NCI-H510A treated with DMSO at 0.1 percent for 48 hours (cell line): ENCODE data around the gene ARMC6.

Source experiments
- DNase-seq: peaks from one replicate; lab custom pipeline; 2025; lab: John Stamatoyannopoulos, UW

Gene ARMC6

DNA sequence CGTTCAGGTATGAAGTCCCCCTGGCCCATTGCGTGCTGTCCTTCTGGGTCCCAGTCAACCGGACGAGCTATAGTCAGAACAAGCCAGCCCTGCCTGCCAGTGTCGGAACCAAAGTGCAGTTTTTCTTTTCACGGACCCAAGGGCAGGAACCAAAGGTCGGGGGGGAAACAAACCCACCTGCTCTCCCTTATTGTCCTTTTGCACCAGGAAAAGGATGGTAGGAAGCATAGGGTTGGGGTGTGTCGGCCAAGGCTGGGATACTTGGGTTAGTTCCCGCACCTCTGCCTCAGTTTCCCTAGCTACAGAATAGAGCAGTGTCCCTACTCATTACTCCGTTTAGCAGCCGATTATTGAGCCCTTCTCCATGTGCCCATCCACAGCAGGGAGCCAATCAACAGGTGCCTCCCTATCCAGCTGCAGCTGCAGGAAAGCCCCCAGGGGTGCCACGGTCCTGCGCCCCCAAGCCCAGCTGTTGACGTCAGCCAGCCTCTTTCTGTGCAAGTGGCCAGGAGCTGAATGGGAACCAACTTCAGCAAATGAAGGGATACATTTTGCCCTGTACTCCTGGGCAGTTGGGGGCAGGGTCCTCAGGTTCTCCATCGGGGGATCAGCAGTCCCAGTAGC lies 21.0 kb downstream of the ARMC6 start:
- no peak for DNase-seq

GRCh38 chr19:19054939-19055440 lies 21.6 kb downstream of the ARMC6 start:
- DNase-seq, result no peak

GRCh38 chr19:19055701-19056100 lies 22.3 kb downstream of the ARMC6 start:
- no peak for DNase-seq

DNA sequence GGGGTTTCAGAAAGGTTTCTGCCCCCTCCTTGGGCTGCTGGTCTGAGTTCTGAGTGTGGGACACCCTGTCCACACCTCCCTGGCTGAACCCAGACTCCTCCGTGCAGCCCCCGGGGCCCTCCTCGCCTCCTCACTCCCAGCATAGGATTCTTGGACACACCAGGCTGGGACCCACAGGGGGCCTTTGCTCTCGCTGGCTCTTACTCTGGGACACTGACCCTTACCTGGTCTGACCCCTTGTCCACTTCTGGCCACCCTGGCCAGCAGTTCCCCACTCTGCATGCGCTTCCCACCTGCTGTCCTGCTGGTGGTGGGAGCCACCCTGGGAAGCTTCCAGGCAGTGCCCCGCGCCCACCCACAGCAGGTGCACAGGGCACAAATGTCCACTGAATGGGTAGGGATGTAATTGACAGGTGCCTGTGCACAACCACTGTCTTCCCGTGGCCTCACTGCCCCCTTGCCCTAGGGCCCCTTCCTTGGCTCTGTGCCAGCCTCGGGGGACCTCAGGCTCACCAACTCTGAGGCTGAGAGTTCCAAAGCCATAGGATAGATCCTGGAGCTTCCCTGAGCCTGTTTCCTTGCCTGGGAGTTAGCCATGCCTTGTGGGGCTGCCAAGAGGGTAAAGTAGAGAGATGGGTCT lies 23.4 kb downstream of the ARMC6 start:
- no peak for DNase-seq

DNA sequence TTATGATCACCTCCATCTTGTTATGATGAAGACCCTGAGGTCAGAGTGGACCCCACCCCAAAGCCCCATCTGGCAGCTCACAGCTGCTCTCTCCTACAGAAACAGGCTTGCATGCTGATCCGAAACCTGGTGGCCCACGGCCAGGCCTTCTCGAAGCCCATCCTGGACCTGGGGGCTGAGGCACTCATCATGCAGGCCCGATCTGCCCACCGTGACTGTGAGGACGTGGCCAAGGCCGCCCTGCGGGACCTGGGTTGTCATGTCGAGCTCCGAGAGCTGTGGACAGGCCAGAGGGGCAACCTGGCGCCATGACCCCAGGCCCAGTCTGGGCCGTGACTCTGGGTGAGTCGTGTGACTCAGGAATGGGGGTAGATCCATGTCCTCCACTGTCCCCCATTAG lies 23.9 kb downstream of the ARMC6 start:
- DNase-seq, result no peak

DNA sequence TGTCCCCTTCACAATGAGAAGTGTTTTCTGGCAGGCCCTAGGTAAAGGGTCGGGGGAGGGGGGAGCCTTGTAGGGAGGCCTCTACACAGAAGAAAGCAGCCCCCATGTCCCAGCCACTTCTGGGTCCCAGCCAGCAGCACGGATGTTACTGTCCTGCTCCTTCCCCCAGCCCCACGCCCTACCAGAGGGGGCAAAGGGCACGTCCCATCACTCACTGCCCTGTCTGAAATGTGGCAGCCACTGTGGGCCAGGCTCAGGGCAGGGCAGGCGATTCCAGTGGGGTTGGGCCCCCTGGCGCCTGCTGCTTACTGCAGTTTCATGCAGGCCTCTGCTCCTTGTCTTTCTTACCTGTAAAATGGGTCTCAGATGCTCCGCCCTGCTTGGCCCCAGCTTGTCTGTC lies 24.3 kb downstream of the ARMC6 start:
- DNase-seq, result no peak

DNA sequence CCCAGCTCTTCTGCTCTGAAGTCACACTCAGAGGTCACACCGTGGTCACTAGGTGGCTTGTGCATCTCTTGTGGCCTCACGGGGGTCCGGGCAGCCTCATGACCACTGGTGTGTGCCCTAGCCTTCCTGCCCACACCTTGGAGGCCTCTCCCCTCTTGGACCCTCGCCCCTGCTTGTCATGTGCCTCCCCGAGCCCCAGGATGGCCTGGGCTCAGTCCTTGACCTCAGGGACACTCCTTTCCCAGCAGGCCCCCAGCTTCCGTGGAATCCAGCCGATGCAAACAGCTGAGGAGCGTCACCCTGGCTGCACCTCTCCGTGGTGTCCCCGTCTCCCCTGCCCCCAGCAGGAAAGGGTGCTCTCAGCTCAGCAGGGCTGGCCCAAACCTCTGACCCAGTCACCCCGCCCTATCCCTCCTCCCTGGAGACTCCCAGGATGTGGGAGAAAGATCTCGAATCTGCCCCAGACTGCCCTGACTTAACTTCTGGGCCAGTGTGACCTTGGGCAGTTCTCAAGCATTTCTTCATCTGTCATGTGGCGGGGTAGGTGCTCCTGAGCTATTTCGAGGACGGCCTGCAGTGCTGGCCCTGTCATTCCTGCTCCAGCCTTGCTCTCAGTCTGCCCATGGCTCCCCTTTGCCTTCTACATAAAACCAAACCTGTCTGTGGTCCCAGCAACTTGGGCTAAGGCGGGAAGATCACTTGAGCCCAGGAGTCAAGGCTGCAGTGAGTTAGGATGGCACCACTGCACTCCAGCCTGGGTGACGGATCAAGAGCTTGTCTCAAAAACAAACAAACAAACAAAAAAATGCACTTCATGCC lies 25.8 kb downstream of the ARMC6 start:
- no peak for DNase-seq

DNA sequence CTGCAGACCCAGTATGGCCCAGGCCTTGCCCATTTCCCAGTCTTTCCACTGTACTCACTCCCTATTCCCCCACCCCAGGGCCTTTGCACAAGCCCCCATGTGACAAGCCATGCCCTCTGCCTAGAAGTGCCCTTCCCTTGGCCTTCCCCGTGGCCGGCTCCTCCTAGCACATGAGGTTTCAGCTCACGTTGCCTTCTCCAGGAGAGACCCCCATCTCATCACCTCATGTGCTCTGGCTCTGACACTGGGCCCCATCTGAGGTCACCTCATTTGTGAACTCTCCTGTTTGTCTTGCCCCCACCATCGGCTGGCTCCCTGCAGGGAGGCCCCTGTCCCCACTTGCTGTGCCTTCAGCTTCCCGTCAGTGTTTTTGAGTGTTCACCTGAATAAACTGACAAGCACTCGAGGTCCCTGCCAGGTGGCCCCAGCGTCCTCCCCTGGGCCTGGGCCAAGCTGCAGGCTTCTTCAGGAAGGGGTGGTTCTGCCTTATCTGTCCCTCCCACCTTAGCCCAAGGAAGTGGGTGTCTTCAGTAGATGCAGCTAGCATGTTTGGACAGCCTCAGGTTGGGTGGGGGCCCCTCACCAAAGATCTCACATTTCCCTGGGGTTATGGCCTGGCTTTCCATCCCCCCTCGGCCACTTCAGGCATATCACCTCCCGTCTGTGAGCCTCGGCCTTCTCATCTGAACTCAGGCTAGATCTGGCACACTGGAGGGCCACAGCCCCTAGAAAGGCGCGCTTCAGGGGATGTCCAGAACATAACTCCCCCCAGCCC lies 26.6 kb downstream of the ARMC6 start:
- DNase-seq, result peak; percentile 88

DNA sequence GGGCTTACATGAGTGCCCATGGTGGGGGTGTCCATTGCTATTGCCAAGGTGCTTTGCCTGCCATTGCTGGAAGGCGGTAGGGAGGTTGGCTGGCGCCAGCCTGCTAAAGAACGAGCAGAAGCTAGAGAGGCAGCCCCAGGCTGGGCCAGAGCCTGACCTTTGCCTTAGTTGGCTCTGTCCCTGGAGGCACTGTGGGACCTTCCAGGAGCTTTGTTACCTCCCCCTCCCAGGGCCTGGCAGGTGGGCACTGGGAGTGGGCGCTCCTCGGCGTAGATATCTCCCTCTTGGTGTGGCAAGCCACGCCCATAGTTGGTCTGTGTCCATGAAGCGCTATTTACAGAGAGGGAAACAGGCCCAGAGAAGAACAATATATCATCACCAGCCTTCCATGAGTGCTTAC lies 28.1 kb downstream of the ARMC6 start:
- peak; percentile 84 for DNase-seq

GRCh38 chr19:19062454-19063182 lies 29.2 kb downstream of the ARMC6 start:
- DNase-seq, result peak; percentile 86

DNA sequence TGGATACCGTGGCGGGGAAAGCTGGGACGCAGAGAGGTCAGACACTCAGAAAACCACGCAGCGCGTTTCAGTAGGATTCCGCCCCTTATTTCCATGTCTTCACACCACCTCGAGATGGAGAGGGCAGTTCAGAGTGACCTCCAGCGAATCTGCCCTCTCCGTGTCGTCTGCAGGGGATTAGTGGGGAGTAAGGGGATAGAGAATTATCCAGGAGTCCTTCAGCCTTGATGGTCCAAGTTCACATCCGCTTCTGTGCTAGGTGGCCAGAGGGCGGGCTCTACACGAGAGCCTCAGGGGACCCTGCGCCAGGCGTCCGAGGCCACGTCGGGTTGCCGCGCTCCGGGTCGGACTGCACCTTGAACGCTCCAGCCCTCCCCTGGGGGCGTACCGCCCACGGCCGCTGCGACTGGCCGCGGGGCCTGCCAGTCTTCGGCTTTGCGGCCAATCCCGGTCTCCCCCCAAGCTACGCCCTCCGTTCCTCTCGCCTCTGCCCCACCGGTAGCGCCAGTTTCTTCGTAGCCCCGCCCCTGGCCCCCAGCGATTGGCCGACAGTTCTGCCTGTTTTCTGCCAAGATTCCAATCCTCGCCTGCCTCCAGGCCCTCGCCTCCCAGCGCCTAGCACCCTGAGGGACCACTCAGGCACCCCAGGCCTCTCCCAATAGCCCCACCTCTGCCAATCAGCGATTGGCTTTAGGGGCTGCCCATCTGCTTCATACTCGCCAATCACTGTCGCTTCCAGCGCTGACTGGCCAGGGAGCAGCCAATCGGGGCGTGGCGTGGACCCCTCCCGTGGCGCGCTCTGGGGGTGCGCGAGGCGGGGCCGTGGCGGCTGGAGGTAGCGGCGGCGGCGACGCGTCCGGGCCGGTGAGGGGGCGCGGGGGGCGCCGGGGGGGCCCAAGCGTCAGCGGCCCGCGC lies 30.0 kb downstream of the ARMC6 start, which contains the start of gene SLC25A42:
Gene SLC25A42 (plus strand): TSS at position 812 of the 915 bp plus-strand sequence. CDS start 32,131 bp downstream, outside the sequence.
- DNase-seq, result peak; percentile 98

- DNase-seq, result peak; percentile 50
Measured at GRCh38 chr19:19064098-19064722, 30.8 kb downstream of the ARMC6 start.

DNA sequence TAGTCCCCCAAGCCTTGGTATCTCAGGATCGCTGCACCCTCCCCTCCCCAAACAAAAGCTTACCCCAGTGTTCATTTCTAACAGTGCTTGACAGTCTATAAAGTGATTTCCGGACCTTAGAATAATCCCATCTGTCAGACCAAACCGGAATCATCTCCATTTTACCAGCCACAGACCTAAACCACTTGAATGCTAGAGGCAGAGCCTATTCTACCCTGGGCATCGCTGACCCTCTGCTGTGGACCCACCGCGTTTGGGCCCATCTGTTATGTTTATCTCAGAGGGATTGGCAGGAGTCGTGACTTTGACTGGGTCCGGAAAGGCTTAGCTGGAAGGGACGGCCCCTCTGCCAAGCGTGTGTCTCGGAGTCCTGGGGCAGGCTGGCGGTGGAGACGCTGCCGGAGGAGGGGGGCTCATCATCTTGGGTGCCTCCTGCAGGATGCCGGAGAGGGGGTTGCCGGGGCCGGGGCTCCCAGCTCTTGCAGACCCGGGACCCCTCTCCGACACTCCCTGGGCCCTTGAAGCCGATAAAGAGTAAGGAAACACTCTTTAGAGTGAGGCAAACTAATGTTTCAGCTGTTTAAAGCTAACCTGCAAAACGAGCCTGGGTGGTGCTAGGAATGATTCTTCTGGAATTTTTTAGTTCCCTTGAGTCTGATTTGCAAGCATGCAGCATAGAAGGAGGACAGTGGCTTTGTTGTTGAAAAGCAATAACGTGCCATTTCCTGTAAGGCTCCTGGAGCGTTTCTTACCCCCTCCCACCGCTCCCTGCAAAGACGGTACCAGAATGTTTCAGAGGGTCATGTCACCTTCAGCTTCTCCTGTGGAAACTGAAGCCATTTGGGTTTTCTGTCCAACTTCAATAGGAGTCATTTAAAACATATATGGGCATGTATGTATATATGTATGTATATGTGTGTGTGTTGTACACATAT lies 31.7 kb downstream of the ARMC6 start:
- no peak for DNase-seq

GRCh38 chr19:19067276-19068072 lies 34.1 kb downstream of the ARMC6 start:
- no peak for DNase-seq

DNA sequence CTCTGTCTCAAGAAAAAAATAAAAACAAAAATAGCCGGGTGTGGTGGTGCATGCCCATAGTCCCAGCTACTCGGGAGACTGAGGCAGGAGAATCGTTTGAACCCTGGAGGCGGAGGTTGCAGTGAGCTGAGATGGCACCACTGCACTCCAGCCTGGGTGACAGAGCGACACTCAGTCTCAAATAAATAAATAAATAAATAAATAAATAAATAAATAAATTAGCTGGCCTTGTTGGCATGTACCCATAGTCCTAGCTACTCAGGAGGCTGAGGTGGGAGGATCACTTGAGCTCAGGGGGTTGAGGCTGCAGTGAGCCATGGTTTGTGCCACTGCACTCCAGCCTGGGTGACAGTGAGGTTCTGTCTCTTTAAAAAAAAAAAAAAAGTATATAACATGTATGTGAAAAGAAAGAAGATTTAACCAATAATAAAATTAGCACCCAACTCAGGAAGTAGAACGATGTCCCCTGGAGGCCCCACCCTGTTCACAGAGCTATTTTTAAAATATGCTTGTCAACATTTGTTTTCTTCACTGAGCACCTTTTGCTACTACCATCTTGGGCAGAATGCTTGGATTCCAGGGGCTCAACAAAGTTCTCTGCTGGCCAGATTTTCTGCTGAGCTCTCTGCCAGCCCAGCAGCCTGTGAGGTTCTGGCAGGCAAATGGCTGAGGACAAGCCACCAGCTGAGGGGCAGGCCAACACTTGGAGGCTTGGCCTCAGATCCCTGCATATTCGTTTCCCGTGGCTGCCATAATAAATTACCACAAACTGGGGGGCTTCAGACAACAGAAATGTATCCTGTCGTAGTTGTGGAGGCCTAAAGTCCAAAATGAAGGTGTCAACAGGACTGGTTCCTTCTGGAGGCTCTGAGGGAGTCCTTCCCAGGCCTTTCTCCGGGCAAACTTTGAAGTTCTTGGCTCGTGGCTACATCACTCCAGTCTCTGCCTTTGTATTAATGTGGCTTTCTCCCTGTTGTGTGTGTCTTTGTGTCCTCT lies 35.6 kb downstream of the ARMC6 start:
- no peak for DNase-seq

GRCh38 chr19:19071897-19072296 lies 38.5 kb downstream of the ARMC6 start:
- no peak for DNase-seq
